Pons (tissue), 1 donor: Measurements from ENCODE around the gene GH2.
A peak's percentile ranks its signal among the peaks of the same experiment; 100 is the strongest.
"Not testable (repeated sequence)": the region's sequence is repeated elsewhere in the genome, so short reads cannot be mapped to it uniquely, and the experiment has no call there.

Experiments used
- DNase-seq: peaks from one replicate; pipeline ENCODE4 v3.0.0-alpha.2; 2016; ENCODE audit warnings: low spot score

Gene GH2

GRCh38 chr17:63873577-63873976 is 8.2 kb downstream of the GH2 start, which contains the start of gene CSH2:
TSS of gene CSH2 (minus strand) at chr17:63873677. CDS start at chr17:63873614, 63 bp downstream.
- DNase-seq: not testable (repeated sequence)

DNA sequence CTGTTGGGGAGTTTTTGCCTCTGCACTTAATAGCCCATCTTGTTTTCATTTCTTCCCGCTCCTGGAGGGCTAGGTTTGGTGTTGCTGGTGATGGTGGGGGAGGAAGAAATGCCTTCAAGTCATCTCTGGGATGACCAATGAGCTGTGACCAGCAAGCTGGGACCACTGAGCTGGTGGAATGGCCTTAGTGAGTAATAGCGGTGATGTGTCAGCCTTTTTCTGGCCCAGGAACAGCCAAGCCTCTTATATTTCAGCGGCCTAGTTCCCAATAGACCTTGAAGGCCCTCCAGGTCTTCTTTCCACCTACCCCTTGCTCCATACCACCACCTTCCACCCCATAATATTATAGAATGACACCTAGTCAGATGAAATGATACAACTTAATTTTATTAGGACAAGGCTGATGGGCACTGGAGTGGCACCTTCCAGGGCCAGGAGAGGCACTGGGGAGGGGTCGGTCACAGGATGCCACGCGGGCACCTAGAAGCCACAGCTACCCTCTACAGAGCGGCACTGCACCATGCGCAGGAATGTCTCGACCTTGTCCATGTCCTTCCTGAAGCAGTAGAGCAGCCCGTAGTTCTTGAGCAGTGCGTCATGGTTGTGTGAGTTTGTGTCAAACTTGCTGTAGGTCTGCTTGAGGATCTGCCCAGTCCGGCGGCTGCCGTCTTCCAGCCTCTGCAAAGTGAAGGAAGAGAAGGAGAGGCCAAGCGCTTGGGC is 9.9 kb downstream of the GH2 start:
- not testable (repeated sequence) for DNase-seq

DNA sequence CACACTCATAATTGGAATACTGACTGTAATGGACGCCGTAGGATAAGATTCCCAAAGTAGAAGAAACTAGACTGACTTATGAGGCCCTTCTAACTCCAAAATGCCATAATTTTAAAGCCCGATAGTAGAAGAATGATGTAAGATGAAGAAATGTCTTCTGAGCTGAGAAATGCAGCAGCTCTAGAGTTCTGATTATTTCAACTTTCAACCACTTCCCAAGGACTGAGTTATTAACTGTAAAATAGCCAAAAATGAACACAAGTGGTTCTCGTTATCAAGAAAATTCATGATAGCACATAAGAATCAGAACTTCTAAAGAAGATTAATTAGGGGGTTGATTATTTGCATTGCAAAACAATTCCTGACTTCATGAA is 11.5 kb downstream of the GH2 start:
- not testable (repeated sequence) for DNase-seq

DNA sequence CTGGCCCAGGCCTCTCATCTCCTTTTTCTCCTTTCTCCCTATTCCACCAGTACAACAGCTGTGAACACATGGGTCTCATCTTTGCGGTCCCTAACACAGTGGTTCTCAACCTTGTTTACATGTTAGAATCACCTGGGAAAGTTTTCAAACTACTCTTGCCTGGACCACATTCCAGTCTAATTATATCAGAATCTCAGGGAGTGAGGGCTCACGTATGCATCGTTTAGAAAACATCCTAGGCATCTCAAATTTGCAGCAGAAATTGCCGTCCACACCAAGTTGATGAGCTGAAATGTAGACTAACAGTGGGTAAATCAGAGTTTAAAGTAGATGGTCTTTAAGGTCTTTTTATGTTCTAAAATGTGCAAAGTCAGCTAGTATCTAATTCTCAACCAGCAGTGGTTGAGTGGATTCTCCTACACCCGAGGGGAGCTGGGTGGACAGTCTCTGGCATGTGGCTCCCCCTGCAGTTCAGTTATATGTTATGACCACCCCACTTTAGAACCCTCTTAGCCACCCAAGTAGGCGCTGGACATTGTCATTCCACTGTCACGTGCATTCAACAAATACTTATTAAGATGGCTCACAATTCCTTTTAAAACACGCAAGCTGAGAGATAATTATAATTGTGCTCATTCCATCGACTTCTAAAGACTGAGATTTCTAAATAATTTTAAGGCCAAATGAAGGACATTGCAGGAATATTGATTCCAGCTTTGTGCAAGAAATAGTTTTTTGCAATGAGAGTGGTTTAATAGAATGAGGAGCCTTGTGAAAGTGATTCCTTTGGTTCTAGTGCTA is 12.1 kb downstream of the GH2 start:
- not testable (repeated sequence) for DNase-seq

DNA sequence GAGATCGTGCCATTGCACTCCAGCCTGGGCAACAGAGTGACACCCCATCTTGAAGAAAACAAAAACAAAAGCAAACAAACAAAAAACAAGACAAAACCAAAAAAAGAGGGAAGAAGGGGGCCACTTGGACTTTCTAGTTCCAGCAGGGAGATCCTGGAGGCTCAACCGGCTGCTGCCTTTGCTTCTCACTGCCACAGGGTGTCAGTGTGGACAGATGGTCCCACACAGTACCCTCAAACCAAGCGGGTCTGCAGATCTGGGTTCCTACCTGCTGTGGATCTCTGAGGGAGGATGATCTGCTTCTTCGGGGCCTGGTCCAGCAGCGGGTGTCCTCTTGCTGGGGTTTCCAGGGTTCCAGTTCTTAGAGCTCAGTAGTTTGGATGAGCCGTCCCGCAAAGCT is 15.1 kb downstream of the GH2 start:
- not testable (repeated sequence) for DNase-seq

- DNase-seq: no peak
Observed at GRCh38 chr17:63859257-63859656, 22.5 kb downstream of the GH2 start.

- not testable (repeated sequence) for DNase-seq
Observed at GRCh38 chr17:63856425-63856824, 25.3 kb downstream of the GH2 start.

DNA sequence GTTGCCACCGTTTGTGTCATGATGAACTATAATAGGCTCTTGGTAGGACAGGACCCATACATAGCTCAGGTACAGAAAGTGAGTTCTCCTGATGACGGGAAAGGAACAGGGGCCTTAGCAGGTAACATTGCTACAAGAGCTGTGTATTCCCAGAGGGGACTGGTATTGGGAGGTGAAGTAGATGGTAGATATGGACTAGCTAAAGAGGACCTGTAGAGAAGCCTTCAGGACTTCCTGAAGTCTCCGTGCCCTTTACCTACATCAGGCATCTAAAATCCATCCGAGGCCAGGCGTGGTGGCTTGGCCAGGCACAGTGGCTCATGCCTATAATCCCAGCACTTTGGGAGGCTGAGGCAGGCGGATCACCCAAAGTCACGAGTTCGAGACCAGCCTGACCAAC is 26.6 kb downstream of the GH2 start:
- DNase-seq: no peak

GRCh38 chr17:63854709-63855108 is 27.0 kb downstream of the GH2 start:
- no peak for DNase-seq

GRCh38 chr17:63853260-63853659 is 28.5 kb downstream of the GH2 start:
- no peak for DNase-seq

GRCh38 chr17:63850401-63850800 is 31.3 kb downstream of the GH2 start:
- no peak for DNase-seq

DNA sequence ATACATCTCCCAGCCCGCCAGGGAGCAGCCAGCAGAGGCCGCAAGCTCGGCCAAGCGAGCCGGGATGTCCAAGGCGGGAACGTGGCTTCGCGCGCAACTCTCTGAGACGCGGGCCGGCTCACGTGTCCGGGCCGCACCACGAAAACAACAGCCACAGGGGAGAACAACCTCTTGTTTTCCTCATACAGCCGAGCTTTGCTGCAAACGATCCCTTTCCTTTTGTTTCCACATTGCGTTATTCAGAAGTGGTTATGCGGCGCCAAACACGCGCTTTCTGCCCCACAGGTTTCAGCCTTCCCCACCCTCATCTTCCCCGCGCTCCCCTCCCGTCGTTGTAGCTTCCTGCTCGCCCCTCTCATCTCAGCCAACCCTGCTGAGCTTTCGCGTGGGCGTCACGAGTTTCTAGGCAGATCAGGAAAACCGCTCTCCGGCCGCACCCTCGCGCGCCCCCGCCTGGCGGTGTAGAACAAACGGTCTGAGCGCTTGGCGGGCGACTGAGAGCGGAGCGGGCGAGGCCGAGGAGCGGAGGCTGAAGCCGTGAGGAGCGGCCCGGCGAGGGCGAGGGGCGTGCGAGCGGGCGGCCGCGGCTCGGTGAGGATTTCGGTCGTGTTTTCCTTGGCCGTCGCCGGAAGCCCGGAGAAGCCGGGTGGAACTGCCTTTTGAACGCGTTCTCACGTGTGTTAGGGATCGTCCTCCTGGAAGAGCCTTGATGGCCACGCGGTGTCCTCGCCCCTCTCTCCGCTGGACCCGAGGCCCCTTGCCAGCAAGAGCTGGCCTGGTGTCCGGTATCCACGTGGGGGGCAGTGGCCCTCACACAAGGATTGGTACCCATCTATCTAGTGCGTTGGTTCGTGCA is 32.7 kb downstream of the GH2 start:
- peak; percentile 86 for DNase-seq

DNA sequence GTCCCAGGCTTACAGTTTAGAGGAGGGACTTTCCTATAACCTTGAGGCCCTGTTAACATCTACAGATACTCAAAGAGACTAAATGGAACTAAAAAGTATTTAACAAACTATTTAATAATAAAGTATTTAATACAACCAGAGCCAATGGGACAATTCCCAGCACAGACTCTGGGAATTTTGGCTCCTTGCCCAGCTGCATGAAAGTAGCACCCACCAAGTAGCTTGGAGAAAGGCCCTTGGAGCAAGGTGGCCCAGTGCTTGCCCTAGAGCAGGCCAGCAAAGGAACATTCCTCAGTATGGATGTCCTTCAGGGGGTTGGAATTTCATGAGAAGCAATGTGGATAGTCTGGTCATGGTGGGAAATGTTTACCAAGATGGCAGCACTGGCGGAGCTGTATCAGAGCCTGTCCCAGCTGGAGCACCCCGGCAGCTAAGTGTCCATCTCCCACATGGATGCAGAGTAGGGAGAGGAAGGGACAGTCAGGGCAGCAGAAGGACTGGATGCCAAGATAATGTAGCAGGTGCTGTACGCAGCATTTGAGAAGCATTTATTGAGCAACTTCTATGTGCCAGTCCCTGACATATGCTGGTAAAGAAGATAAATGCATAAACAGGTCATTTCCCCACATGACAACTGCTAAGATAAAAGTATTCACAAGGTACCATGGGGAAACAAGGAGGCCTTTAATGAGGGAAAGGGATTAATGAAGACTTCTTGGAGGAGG is 34.1 kb downstream of the GH2 start:
- DNase-seq: no peak

GRCh38 chr17:63845509-63845908 is 36.2 kb downstream of the GH2 start:
- DNase-seq: no peak

DNA sequence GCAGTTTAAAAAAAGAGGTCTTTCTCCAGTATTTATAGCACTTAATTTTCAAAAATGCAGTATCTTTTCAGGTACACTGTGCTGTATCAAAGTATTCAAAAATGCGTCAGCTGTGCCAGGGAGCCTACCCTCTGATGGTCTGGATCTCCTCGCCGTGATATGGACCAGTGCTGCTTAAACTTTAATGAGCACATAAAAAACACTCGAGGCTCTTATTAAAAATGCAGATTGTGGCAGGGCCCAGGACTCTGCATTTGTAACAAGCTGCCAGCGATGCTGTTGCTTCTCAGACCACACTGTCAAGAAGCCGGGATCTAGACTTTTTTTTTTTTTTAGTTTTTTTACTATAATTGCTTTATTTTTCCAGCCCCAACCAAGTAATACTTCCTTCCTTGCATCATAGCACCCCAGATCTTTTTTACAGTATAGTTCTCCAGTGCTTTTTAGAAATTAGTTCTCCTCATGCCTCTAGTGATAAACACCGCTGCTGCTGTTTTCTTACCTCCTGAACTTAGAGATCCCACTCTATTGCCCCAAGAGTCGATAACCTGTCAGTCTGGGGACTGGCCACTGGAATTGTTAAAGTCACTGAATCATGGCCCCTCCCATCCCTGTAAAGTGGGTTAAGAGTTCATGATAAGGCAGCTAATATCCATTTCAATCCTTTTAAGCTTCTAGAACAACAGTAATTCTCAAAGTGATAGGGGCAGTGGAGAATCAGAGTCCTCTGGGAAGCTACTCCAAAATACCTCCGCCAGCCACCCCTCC is 37.6 kb downstream of the GH2 start:
- no peak for DNase-seq

DNA sequence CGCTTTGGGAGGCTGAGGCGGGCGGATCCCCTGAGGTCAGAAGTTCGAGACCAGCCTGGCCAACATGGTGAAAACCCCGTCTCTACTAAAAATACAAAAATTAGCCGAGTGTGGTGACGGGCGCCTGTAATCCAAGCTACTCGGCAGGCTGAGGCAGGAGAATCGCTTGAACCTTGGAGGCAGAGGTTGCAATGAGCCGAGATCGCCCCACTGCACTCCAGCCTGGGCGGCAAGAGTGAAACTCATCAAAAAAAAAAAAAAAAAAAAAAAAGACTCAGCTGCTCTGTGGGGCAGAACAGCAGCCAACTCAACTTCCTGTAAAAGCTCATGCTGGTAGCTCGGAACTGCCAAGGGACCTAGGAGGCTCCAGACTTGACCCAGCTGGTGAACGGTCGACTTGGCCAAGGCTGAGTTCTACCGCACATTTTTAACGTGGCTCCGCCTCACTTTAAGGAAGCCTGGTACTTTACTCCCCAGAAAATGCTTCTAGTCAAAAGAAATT is 38.3 kb downstream of the GH2 start:
- DNase-seq: peak; percentile 62

- peak; percentile 97 for DNase-seq
Observed at GRCh38 chr17:63842540-63843386, 39.0 kb downstream of the GH2 start, which contains the start of gene SMARCD2. TSS of gene SMARCD2 (minus strand) at chr17:63842685. CDS start at chr17:63842674, 11 bp downstream.

- DNase-seq: no peak
Observed at GRCh38 chr17:63842173-63842539, 39.6 kb downstream of the GH2 start.

GRCh38 chr17:63841350-63842172 is 40.2 kb downstream of the GH2 start:
- DNase-seq: peak; percentile 58
